Eye (tissue), 1 donor: ENCODE measurements around the gene NTF3.

Source experiments
- DNase-seq: peaks from one replicate; pipeline ENCODE4 v3.0.0-alpha.2; 2015

Gene NTF3

DNA sequence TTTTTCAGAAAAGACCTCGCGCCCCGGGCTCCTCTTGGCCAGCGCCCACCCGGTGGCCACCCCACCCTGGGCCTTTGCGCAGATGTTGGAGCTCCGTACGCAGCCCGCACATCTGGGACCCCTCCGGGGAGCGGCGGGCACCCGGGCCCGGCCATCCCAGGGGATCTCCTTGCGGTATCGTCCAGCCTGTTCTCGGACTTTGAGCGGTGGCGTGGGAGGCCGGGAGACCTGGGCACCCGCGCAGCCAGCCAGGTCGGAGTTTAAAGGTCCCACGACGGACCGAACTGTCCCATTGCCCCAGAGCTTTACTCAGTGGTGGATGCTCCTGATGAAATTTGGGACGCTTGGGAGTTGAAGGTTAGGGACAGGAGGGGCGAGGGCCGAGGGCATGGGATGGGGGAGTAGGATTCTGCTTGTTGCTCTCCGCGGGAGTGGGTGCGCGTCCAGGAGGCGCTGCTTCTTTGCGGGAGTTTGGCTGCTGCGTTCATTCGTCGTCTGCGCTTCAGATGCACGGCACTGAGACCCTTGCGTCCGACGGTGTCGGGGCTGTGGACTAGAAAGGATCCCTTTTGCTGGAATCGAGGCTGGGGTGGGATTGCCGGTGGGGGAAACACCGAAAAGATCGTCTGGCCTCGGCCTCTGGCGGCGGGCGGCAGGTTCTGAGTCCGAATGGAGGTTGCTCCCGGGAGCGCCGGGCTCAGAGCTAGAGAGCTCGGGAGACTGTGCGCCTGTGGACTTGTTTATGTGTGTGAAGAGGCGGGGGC is 1.4 kb downstream of the NTF3 start:
- peak; percentile 75 for DNase-seq

DNA sequence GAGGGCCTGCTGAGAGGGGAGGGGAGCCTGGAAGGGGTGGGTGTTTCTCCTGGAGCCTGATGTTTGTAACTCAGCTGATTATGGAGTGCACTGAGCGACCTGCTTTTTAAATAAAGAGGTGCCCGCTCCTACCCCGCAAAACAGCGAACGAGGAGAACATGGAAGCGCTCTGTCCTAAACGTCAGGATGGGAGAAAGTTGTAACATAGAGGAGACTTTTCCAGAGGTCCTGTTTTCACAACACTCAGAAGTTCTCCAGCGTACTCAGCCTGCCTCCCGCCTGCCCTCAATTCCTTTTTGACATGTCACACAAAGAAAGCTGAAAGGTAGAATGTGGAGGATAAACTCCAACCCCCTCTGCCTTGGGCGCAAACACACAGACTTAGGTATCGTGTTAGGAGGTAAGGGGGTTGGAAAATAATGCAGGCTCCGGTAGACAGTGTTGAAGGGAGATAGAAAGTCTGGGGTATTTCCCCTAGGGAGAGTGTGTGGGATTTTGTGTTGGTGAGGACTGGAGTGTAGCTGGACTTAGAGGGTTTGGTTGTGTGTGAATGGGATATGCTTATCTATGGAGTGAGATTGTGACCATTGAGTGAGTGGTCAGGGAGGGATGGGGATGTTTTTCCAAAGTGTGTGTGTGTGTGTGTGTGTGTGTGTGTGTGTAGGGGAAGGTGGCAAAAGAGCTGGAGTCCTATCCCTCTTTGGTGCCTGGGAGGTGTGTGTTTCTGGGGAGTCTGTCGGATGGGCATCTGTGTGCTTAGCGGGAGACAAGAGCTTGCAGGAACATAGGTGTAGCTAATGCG is 2.1 kb downstream of the NTF3 start:
- peak; percentile 48 for DNase-seq

GRCh38 chr12:5434647-5435560 is 3.0 kb downstream of the NTF3 start:
- DNase-seq, result no peak

DNA sequence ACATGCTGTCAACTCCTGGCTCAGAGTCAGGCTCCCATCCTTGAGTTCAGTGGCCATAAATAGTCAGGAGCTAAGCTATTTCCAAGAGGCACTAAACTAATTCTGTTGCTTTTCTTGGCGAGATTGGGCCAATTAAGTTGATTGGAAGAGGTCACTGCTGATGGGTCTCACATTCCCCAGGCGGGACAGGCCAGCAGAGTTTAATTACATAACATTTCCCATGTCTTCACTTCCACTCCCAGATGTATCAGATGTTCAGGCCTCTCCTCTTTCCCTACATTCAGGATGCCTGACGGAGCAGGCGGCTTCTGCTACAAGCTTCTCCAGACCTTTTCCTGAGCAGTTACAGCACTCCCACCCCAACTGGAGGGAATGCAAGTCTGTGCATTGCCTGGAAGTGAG is 5.3 kb downstream of the NTF3 start:
- DNase-seq, result peak; percentile 47

DNA sequence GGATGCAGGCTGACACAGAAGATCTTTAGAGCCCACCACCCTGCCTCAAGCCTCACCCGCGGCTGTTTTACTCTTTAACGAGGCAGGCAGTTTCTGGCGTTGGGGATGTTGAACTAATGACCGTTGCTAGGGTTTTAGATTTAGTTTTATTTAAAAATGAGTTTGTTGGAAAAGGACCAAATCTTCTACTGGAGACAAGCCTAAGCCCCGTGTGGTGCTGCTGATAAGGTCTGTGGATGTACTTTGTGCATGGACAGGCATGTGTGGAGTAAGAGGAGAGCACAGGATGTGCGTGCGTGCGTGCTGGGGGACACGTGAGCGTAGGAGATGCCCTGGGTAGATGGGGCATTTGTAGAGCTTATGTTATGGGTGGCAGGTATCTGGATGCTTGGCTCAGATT is 5.7 kb downstream of the NTF3 start:
- DNase-seq, result peak; percentile 26

DNA sequence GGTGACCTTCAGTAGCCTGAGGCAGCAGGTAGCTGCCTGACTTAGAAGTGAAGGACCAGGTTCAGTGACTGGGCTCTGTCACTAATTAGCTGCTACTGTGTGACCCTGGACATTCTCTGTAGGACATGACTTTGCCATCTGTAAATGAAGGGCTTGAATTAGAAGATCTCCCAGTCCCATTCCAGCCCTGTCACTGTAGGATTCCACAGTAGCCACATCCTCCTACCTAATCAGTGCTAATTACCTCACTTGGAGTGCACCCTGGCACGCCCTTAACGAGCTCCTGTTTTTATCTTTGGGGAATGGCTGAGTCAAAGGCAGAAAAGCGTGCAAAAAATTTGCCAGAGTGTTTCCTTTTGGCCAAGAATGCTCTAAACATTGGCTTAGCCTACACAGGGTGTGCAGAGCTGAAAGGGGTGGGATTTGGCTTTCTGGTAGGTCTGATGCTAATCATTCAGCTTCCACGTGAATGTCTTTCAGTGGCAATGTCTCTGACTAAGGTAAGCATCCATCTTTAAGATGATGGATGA is 6.8 kb downstream of the NTF3 start:
- DNase-seq, result no peak

- no peak for DNase-seq
These were observed 7.5 kb downstream of the NTF3 start for GRCh38 chr12:5439371-5439771.

GRCh38 chr12:5439788-5440300 is 7.9 kb downstream of the NTF3 start:
- no peak for DNase-seq

GRCh38 chr12:5440978-5441377 is 9.1 kb downstream of the NTF3 start:
- no peak for DNase-seq

DNA sequence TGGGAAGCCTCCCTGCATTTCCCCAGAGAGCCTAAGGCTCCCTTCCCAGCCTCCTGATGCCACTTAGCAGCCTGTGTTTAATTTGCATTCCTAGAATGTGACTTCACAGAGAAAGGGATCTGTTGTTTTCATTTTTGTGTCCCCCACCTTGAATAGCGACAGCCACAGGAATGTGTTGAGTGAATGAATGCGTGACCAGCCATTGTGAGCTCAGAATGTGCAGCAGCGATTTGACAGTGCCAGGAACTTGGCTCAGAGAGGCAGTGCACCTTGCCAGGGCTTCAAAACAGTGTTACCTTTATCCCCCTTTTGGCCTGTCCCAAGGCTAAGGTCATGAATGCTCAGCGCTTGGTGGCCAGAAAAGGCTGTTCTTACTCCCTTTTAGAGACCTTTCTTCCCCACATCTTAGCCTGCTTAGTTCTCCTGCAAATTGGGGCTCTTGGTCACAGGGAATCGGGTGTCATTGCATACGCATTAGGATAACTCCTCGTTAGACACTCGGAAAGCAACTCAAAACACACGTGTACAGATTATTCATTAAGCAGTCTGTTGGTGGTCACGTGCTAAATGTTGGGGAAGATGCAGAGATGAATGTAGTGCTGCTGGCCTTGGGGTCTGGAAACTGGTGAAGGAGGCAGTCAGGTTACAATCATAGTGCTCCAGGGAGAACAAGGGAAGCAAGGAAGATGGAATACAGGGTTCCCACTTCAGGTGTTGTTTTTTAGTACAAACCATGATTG is 9.8 kb downstream of the NTF3 start:
- DNase-seq, result peak; percentile 31

DNA sequence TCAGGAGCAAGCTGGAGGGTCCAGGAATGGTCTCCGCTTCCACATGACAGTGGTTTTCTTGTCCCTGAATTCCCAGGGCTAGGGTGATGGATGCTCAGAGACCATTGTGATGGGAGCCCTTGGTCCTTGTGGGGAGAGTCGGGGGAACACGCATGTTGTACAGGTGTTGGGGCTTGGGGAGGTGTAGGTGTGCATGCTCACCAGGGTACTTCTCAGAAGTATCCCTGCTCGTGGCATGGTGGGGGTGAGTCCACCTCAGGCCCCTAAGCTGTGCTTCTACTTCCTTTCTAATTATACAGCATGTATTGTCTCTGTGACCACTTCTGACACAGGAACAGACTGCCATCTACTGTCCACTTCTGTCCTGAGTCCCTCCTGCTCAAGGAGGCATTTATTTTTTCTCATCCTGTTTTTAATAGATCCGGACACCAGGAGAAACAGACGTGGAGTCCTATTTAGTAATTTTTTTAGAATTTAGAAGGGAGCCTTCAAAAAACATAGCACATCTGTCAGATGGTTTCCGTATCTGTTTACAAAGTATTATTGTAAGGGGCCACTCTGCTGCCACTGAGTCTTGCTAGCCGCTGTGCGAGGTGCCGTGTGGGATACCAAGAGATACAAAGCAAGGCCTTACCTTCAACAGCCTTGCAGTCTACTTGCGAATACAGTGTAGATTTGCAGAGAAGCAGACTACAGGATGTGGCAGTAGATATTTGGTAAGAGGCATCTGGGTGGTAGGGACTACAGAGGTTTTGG is 10.5 kb downstream of the NTF3 start:
- peak; percentile 77 for DNase-seq

DNA sequence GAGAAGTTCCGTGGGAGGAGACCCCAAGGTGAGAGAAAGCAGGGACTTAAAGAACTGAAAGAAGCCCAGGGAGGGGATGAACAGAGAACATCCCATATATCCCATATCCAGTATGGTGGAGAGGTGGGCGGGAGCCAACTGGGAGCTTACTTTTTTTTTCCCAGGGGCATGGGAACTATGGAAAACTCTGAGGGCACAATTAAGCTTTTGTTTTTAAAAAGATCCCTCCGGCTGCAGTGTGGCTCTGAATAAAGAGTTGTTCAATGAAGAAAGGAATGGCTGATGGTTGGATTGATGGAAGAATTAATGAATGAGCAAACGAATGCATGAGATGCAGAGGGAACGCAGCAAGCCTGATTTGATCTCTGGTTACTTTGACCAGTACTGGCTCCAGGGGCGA is 12.6 kb downstream of the NTF3 start:
- no peak for DNase-seq

GRCh38 chr12:5447320-5447719 is 15.4 kb downstream of the NTF3 start:
- DNase-seq, result no peak

DNA sequence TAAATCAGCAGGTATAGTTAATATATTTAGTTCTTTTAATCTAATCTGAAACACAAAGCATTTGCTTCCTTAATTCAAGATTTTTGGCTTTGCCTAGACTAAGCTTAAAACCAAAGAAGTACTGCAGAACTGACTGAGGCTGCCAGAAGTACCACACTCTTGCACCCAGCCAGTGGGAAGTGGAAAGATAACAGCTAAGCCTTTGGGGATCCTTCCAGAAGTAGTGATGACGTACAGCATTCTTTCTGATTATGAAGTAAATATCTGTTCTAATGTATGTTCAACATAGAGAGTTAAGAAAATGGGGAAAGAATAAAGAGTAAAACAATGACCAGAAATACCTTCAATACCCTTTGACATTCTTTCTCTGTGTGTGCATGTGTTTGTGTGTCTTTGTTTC is 19.3 kb downstream of the NTF3 start:
- DNase-seq, result no peak

- no peak for DNase-seq
These were observed 20.7 kb downstream of the NTF3 start for GRCh38 chr12:5452569-5452968.

GRCh38 chr12:5453466-5453865 is 21.6 kb downstream of the NTF3 start:
- no peak for DNase-seq

DNA sequence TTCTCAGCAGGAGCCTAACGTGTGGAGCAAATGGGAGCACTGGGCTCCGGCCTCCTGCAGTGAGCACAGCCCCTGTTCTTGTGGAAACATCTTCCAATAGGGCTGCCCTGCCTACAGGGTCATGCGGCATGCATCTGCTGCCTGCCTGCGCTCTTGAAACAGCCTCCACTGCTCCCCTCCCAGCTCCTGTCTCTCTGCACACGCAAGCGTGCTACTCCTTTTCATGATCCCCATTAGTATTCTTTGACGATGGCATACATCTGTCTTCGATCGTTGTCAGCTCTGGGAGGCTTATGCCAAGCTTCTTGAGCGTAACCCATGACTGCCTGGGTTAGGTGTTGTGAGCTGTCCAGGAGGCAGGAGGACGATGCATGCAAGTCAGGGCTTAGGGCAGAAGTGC is 23.1 kb downstream of the NTF3 start:
- DNase-seq, result no peak

DNA sequence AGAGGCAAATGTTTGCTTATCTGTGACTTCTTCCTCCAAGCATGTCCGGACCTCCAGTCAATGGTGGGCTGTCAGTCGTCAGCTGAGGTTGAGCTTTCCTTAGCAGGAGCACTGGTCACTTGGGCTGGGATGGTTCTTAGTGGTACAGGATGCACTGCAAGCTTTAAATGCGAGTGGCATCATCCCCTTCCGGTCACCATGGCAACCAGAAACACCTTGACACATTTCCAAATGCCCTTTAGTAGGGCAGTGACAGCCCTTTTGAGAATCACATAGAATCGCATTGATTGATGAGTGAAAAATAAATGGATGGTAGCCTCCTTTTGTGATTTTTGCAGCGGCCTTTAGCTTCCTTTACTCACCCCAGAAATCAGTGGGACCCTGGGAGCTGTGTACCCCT is 24.1 kb downstream of the NTF3 start:
- no peak for DNase-seq

GRCh38 chr12:5456906-5457305 is 25.0 kb downstream of the NTF3 start:
- DNase-seq, result no peak

DNA sequence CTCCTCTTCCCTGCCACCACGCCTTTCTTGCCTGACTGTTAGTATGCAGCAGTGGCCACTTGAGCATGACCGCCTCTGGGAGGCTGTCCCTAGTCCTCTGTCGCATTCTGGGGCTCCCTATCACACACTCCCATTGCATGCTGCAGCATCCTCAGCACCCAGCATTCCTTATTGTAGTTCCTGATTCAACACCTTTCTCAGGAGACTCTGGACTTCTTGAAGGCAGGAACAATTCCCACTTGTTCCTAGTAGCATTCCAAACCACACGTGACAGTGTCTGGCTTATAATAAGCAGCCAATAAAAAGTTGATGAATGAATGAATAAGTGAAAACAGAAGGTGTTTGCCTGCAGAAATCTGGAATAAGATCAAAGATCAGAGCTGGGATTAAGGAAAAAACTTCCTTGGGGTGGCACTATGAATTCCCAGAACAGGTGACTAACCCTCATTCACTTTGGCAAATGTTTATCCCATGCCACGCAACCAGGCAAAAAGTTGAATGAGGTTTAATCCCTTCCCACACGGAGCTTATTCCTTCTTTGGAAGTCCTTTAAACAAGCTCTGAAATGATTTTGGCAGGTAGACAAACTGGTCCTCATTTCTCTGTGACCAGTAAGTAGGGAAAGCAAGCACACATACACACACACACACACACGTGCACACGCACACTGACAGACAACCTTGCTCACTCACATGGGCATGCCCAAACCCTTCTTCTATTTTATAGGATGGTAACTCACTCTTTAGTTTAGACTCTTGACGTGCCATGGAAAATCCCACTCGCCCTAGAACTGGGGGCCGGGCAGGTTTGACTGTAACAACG is 26.5 kb downstream of the NTF3 start:
- no peak for DNase-seq
